Measurements from ENCODE around the gene POLDIP3.

GRCh38 chr22:42623301-42623751 lies 8.6 kb upstream of the POLDIP3 start:
- TF ChIP-seq, protein P1, sequence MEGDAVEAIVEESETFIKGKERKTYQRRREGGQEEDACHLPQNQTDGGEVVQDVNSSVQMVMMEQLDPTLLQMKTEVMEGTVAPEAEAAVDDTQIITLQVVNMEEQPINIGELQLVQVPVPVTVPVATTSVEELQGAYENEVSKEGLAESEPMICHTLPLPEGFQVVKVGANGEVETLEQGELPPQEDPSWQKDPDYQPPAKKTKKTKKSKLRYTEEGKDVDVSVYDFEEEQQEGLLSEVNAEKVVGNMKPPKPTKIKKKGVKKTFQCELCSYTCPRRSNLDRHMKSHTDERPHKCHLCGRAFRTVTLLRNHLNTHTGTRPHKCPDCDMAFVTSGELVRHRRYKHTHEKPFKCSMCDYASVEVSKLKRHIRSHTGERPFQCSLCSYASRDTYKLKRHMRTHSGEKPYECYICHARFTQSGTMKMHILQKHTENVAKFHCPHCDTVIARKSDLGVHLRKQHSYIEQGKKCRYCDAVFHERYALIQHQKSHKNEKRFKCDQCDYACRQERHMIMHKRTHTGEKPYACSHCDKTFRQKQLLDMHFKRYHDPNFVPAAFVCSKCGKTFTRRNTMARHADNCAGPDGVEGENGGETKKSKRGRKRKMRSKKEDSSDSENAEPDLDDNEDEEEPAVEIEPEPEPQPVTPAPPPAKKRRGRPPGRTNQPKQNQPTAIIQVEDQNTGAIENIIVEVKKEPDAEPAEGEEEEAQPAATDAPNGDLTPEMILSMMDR (IDR thresholded peaks at IDR 0.05; ENCODE audit: poor library complexity) = no peak
- no peak for TF ChIP-seq EZH2 (IDR thresholded peaks at IDR 0.05; ENCODE audit: borderline replicate concordance)

Data from hepatocyte (in vitro differentiated cells).